WTC11 (cell line): Measurements from ENCODE around the gene MOB4. TPM values are rescaled to one million over a fixed set of nuclear protein-coding genes. Genes with fewer than 3 reads are reported as not detected.

ENCODE experiments used
- ATAC-seq: fragments of 200-7000 bp; cut with Tn5 transposase; 2 replicates; pipeline ENCODE4 v1.10.0; 2021; ENCODE audit warnings: mild to moderate bottlenecking, moderate library complexity
- CTCF ChIA-PET: fragments of 300-600 bp; sonication (Branson Sonifier 250); formaldehyde crosslinking; loops from one replicate; lab custom pipeline; 2021; ENCODE audit warnings: antibody characterized with exemption; lab: Charles Lee
- POLR2A ChIA-PET: fragments of 350-600 bp; sonication (Branson Sonifier 250); formaldehyde crosslinking; loops from one replicate; lab custom pipeline; 2021; ENCODE audit warnings: antibody characterized with exemption; lab: Charles Lee
- DNase-seq: peaks from one replicate; pipeline ENCODE4 v3.0.0; 2021; ENCODE audit warnings: low spot score
- H3K27ac Mint-ChIP-seq: 2 replicates; pipeline ENCODE4 v1.8.0; 2021; ENCODE audit warnings: mixed read lengths
- H3K27me3 Mint-ChIP-seq: 2 replicates; pipeline ENCODE4 v1.8.0; 2021; ENCODE audit warnings: low read depth, mild to moderate bottlenecking, moderate library complexity, mixed read lengths
- H3K36me3 Mint-ChIP-seq: 2 replicates; pipeline ENCODE4 v1.8.0; 2021; ENCODE audit warnings: mixed read lengths
- H3K4me1 Mint-ChIP-seq: 2 replicates; pipeline ENCODE4 v1.8.0; 2022; ENCODE audit warnings: mixed read lengths
- H3K4me3 Mint-ChIP-seq: 2 replicates; pipeline ENCODE4 v1.8.0; 2021; ENCODE audit warnings: mild to moderate bottlenecking, moderate library complexity, mixed read lengths
- H3K9me3 Mint-ChIP-seq: 2 replicates; pipeline ENCODE4 v1.8.0; 2021; ENCODE audit warnings: mixed read lengths
- ATF6 ChIP-seq: sonication (generic); formaldehyde crosslinking; IDR thresholded peaks from 2 replicates; pipeline ENCODE4 v1.8.1; 2023; ENCODE audit warnings: mild to moderate bottlenecking, missing genetic modification reagents
- FOXJ3 ChIP-seq: sonication (generic); formaldehyde crosslinking; IDR thresholded peaks from 2 replicates; pipeline ENCODE4 v1.9.0; 2021; ENCODE audit warnings: missing genetic modification reagents, mild to moderate bottlenecking, borderline replicate concordance
- FOXK1 ChIP-seq: sonication (generic); formaldehyde crosslinking; IDR thresholded peaks from 2 replicates; pipeline ENCODE4 v1.8.0; 2022; ENCODE audit warnings: mild to moderate bottlenecking, moderate library complexity, missing genetic modification reagents
- GABPB1 ChIP-seq: sonication (generic); formaldehyde crosslinking; IDR thresholded peaks from 2 replicates; pipeline ENCODE4 v1.8.1; 2023; ENCODE audit warnings: mild to moderate bottlenecking, missing genetic modification reagents
- HMGA2 ChIP-seq: fragments of 250-450 bp; sonication (Bioruptor Pico); IDR thresholded peaks from 2 replicates; pipeline ENCODE4 v1.4.0; 2021; ENCODE audit warnings: mild to moderate bottlenecking, moderate library complexity
- IRF1 ChIP-seq: sonication (generic); formaldehyde crosslinking; IDR thresholded peaks from 2 replicates; pipeline ENCODE4 v1.8.0; 2023; ENCODE audit warnings: missing genetic modification reagents
- JUN ChIP-seq: sonication (generic); formaldehyde crosslinking; IDR thresholded peaks from 2 replicates; pipeline ENCODE4 v1.8.0; 2023; ENCODE audit warnings: mild to moderate bottlenecking, missing genetic modification reagents
- MAX ChIP-seq: sonication (generic); formaldehyde crosslinking; IDR thresholded peaks from 2 replicates; pipeline ENCODE4 v1.8.0; 2022; ENCODE audit warnings: mild to moderate bottlenecking, missing genetic modification reagents
- NFE2L1 ChIP-seq: sonication (generic); formaldehyde crosslinking; IDR thresholded peaks from 2 replicates; pipeline ENCODE4 v1.8.1; 2023; ENCODE audit warnings: missing genetic modification reagents
- NR1H2 ChIP-seq: sonication (generic); formaldehyde crosslinking; IDR thresholded peaks from 2 replicates; pipeline ENCODE4 v1.9.0; 2021; ENCODE audit warnings: mild to moderate bottlenecking, moderate library complexity, missing genetic modification reagents
- NR3C1 ChIP-seq: sonication (generic); formaldehyde crosslinking; conservative IDR thresholded peaks from 2 replicates; pipeline ENCODE4 v1.8.1; 2023; ENCODE audit warnings: low read depth, mild to moderate bottlenecking, missing genetic modification reagents
- RORB ChIP-seq: fragments of 250-450 bp; sonication (Bioruptor Pico); IDR thresholded peaks from 2 replicates; pipeline ENCODE4 v1.9.0; 2021; ENCODE audit warnings: mild to moderate bottlenecking
- SP1 ChIP-seq: sonication (generic); formaldehyde crosslinking; conservative IDR thresholded peaks from 2 replicates; pipeline ENCODE4 v1.8.1; 2022; ENCODE audit warnings: missing genetic modification reagents
- USF2 ChIP-seq: sonication (generic); formaldehyde crosslinking; IDR thresholded peaks from 2 replicates; pipeline ENCODE4 v1.8.1; 2023; ENCODE audit warnings: mild to moderate bottlenecking, missing genetic modification reagents, moderate library complexity
- ZMAT4 ChIP-seq: fragments of 250-450 bp; sonication (Bioruptor Pico); IDR thresholded peaks from 2 replicates; pipeline ENCODE4 v1.9.0; 2021; ENCODE audit warnings: mild to moderate bottlenecking
- ZNF219 ChIP-seq: sonication (generic); formaldehyde crosslinking; IDR thresholded peaks from 2 replicates; pipeline ENCODE4 v1.8.0; 2023; ENCODE audit warnings: missing genetic modification reagents, mild to moderate bottlenecking, borderline replicate concordance
- ZNF263 ChIP-seq: sonication (generic); formaldehyde crosslinking; IDR thresholded peaks from 2 replicates; pipeline ENCODE4 v1.8.1; 2022; ENCODE audit warnings: low read depth, mild to moderate bottlenecking, moderate library complexity, missing genetic modification reagents
- ZNF317 ChIP-seq: sonication (generic); formaldehyde crosslinking; IDR thresholded peaks from 2 replicates; pipeline ENCODE4 v1.8.1; 2023; ENCODE audit warnings: low read depth, mild to moderate bottlenecking, moderate library complexity, missing genetic modification reagents, borderline replicate concordance
- ZNF423 ChIP-seq: fragments of 250-450 bp; sonication (Bioruptor Pico); IDR thresholded peaks from 2 replicates; pipeline ENCODE4 v2.1.2; 2022; ENCODE audit warnings: mild to moderate bottlenecking, moderate library complexity
- ZNF532 ChIP-seq: fragments of 250-450 bp; sonication (Bioruptor Pico); IDR thresholded peaks from 2 replicates; pipeline ENCODE4 v1.9.0; 2021; ENCODE audit warnings: mild to moderate bottlenecking, borderline replicate concordance
- ZNF671 ChIP-seq: fragments of 250-450 bp; sonication (Bioruptor Pico); IDR thresholded peaks from 2 replicates; pipeline ENCODE4 v1.8.0; 2021; ENCODE audit warnings: mild to moderate bottlenecking
- total RNA-seq: library from RNA; stranded (reverse); gene quantifications from 3 replicates; pipeline ENCODE4 v1.2.3, GENCODE V29; 2021

Gene MOB4
- total RNA-seq, 1 experiment from 2014 or later = 47.8 TPM

GRCh38 chr2:197472166-197472565, 43.7 kb upstream of the MOB4 start (continued):
- TF ChIP-seq JUN (CRISPR knock-in tag) = no peak
- TF ChIP-seq ZNF671 (CRISPR knock-in tag) = no peak
- no peak for TF ChIP-seq NR1H2 (CRISPR knock-in tag)
- TF ChIP-seq ZNF423 = no peak
- TF ChIP-seq IRF1 (CRISPR knock-in tag) = no peak
- no peak for TF ChIP-seq USF2
- no peak for TF ChIP-seq FOXJ3 (CRISPR knock-in tag)
- TF ChIP-seq ZNF263 = no peak

GRCh38 chr2:197477797-197478196, 38.1 kb upstream of the MOB4 start:
- CTCF ChIA-PET = no interaction called here
- no peaks in the 10 kb centered on the region for H3K27me3 Mint-ChIP-seq
- H3K4me3 Mint-ChIP-seq = no peak overlapping the region
- H3K36me3 Mint-ChIP-seq = peaks cover 37% of the 10 kb centered on the region
- ATAC-seq (no peak), DNase-seq (no peak)
- TF ChIP-seq GABPB1 (CRISPR knock-in tag) (no peak), ZMAT4 (CRISPR knock-in tag) (no peak), RORB (no peak), HMGA2 (CRISPR knock-in tag) (no peak), SP1 (no peak), NR3C1 (CRISPR knock-in tag) (no peak), ZNF532 (no peak), JUN (CRISPR knock-in tag) (no peak), ZNF317 (CRISPR knock-in tag) (no peak), NFE2L1 (CRISPR knock-in tag) (no peak), MAX (CRISPR knock-in tag) (no peak), ZNF219 (CRISPR knock-in tag) (no peak), ATF6 (no peak), FOXK1 (CRISPR knock-in tag) (no peak)
- POLR2A ChIA-PET = no interaction called here
- no peaks in the 10 kb centered on the region for H3K9me3 Mint-ChIP-seq
- H3K27ac Mint-ChIP-seq = no peak overlapping the region
- no peaks in the 10 kb centered on the region for H3K4me1 Mint-ChIP-seq
